ENCODE measurements around the gene METTL2B.
A peak's percentile ranks its signal among the peaks of the same experiment; 100 is the strongest.
"Not testable (repeated sequence)": the region's sequence is repeated elsewhere in the genome, so short reads cannot be mapped to it uniquely, and the experiment has no call there.

METTL2B gene

GRCh38 chr7:128455543-128456254, 20.8 kb upstream of the METTL2B start, which contains the start of gene HILPDA:
Gene HILPDA (plus strand): TSS chr7:128455878. CDS start chr7:128457269, 1,391 bp downstream.
- peak; percentile 78 for DNase-seq (ENCODE audit: low read depth, low spot score)
- no peaks in the 10 kb centered on the region for H3K4me1 ChIP-seq (ENCODE audit: insufficient read depth, insufficient read length)
- H3K9ac ChIP-seq (ENCODE audit: insufficient read length, low read depth): peak within 1 kb of the TSS; percentile 88
- TF ChIP-seq SUZ12 (IDR thresholded peaks at IDR 0.05; ENCODE audit: extremely low read depth, insufficient read depth, insufficient read length) (no peak), ZNF274 (IDR thresholded peaks at IDR 0.05; ENCODE audit: low read depth, low read length) (no peak), YY1 (IDR thresholded peaks at IDR 0.05; ENCODE audit: insufficient read depth, insufficient read length) (no peak)
- H3K9me3 ChIP-seq (ENCODE audit: insufficient read depth, low read length): no peaks in the 10 kb centered on the region
- H3K4me3 ChIP-seq (ENCODE audit: insufficient read length, low read depth): peak within 1 kb of the TSS; percentile 76
- H3K27me3 ChIP-seq (ENCODE audit: insufficient read depth, insufficient read length): no peaks in the 10 kb centered on the region
- peaks cover 25% of the 10 kb centered on the region for H3K36me3 ChIP-seq (ENCODE audit: insufficient read depth, insufficient read length, low read length)

GRCh38 chr7:128456255-128456725, 20.3 kb upstream of the METTL2B start:
- peaks cover 25% of the 10 kb centered on the region for H3K36me3 ChIP-seq (ENCODE audit: insufficient read depth, insufficient read length, low read length)
- no peaks in the 10 kb centered on the region for H3K27me3 ChIP-seq (ENCODE audit: insufficient read depth, insufficient read length)
- no peak for TF ChIP-seq YY1 (IDR thresholded peaks at IDR 0.05; ENCODE audit: insufficient read depth, insufficient read length)
- no peak for TF ChIP-seq ZNF274 (IDR thresholded peaks at IDR 0.05; ENCODE audit: low read depth, low read length)
- no peak for TF ChIP-seq SUZ12 (IDR thresholded peaks at IDR 0.05; ENCODE audit: extremely low read depth, insufficient read depth, insufficient read length)
- peak overlapping the region; percentile 76 for H3K4me3 ChIP-seq (ENCODE audit: insufficient read length, low read depth)
- H3K4me1 ChIP-seq (ENCODE audit: insufficient read depth, insufficient read length): no peaks in the 10 kb centered on the region
- peak overlapping the region; percentile 88 for H3K9ac ChIP-seq (ENCODE audit: insufficient read length, low read depth)
- no peak for DNase-seq (ENCODE audit: low read depth, low spot score)
- H3K9me3 ChIP-seq (ENCODE audit: insufficient read depth, low read length): no peaks in the 10 kb centered on the region

DNA sequence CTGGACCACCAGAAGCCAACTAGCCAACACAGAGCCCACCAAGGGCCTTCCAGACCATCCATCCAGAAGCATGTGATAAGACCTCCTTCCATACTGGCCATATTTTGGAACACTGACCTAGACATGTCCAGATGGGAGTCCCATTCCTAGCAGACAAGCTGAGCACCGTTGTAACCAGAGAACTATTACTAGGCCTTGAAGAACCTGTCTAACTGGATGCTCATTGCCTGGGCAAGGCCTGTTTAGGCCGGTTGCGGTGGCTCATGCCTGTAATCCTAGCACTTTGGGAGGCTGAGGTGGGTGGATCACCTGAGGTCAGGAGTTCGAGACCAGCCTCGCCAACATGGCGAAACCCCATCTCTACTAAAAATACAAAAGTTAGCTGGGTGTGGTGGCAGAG, 19.2 kb upstream of the METTL2B start:
- H3K9me3 ChIP-seq (ENCODE audit: insufficient read depth, low read length); H3K9ac ChIP-seq (ENCODE audit: insufficient read length, low read depth); DNase-seq (ENCODE audit: low read depth, low spot score); H3K4me1 ChIP-seq (ENCODE audit: insufficient read depth, insufficient read length); H3K27me3 ChIP-seq (ENCODE audit: insufficient read depth, insufficient read length); H3K4me3 ChIP-seq (ENCODE audit: insufficient read length, low read depth): not testable (repeated sequence)
- peaks cover 25% of the 10 kb centered on the region for H3K36me3 ChIP-seq (ENCODE audit: insufficient read depth, insufficient read length, low read length)

DNA sequence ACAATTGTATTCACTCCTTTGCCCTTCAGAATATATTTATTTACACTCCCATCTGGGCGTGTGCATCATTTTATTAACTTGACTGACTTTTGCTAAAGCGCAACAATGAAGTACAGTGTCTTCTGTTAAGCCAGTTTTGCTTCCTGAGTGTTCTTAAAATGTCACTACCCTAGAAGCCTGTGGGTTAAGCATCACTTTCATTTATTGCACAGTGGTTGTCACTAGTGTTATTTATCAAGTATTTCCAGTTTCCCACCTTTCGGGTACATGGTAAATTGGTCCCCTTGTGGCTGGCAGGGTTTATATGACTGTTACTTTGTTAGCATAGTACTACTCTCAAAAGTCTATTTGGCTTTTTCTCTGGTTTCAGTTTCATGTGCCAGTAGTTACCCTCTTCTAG, 17.6 kb upstream of the METTL2B start:
- Histone ChIP-seq H3K36me3 (ENCODE audit: insufficient read depth, insufficient read length, low read length) (peaks cover 28% of the 10 kb centered on the region), H3K27me3 (ENCODE audit: insufficient read depth, insufficient read length) (no peaks in the 10 kb centered on the region), H3K4me3 (ENCODE audit: insufficient read length, low read depth) (no peak overlapping the region), H3K9ac (ENCODE audit: insufficient read length, low read depth) (no peak overlapping the region), H3K9me3 (ENCODE audit: insufficient read depth, low read length) (peaks cover 14% of the 10 kb centered on the region; the same call in 1 of the 2 replicates), H3K4me1 (ENCODE audit: insufficient read depth, insufficient read length) (no peaks in the 10 kb centered on the region)
- DNase-seq (ENCODE audit: low read depth, low spot score): no peak
- TF ChIP-seq SUZ12 (IDR thresholded peaks at IDR 0.05; ENCODE audit: extremely low read depth, insufficient read depth, insufficient read length) (no peak), ZNF274 (IDR thresholded peaks at IDR 0.05; ENCODE audit: low read depth, low read length) (no peak), YY1 (IDR thresholded peaks at IDR 0.05; ENCODE audit: insufficient read depth, insufficient read length) (no peak)

GRCh38 chr7:128459394-128459878, 17.1 kb upstream of the METTL2B start:
- H3K4me3 ChIP-seq (ENCODE audit: insufficient read length, low read depth): no peak overlapping the region
- no peaks in the 10 kb centered on the region for H3K27me3 ChIP-seq (ENCODE audit: insufficient read depth, insufficient read length)
- H3K9me3 ChIP-seq (ENCODE audit: insufficient read depth, low read length): peaks cover 14% of the 10 kb centered on the region; the same call in 1 of the 2 replicates
- no peaks in the 10 kb centered on the region for H3K4me1 ChIP-seq (ENCODE audit: insufficient read depth, insufficient read length)
- DNase-seq (ENCODE audit: low read depth, low spot score): peak; percentile 78
- H3K9ac ChIP-seq (ENCODE audit: insufficient read length, low read depth): no peak overlapping the region
- TF ChIP-seq SUZ12 (IDR thresholded peaks at IDR 0.05; ENCODE audit: extremely low read depth, insufficient read depth, insufficient read length) (no peak), YY1 (IDR thresholded peaks at IDR 0.05; ENCODE audit: insufficient read depth, insufficient read length) (no peak), ZNF274 (IDR thresholded peaks at IDR 0.05; ENCODE audit: low read depth, low read length) (no peak)
- H3K36me3 ChIP-seq (ENCODE audit: insufficient read depth, insufficient read length, low read length): peaks cover 28% of the 10 kb centered on the region

- no peaks in the 10 kb centered on the region for H3K4me1 ChIP-seq (ENCODE audit: insufficient read depth, insufficient read length)
- H3K4me3 ChIP-seq (ENCODE audit: insufficient read length, low read depth): no peak overlapping the region
- no peaks in the 10 kb centered on the region for H3K27me3 ChIP-seq (ENCODE audit: insufficient read depth, insufficient read length)
- peaks cover 21% of the 10 kb centered on the region for H3K36me3 ChIP-seq (ENCODE audit: insufficient read depth, insufficient read length, low read length)
- H3K9me3 ChIP-seq (ENCODE audit: insufficient read depth, low read length): peaks cover 14% of the 10 kb centered on the region; the same call in 1 of the 2 replicates
- TF ChIP-seq SUZ12 (IDR thresholded peaks at IDR 0.05; ENCODE audit: extremely low read depth, insufficient read depth, insufficient read length) (no peak), YY1 (IDR thresholded peaks at IDR 0.05; ENCODE audit: insufficient read depth, insufficient read length) (no peak), ZNF274 (IDR thresholded peaks at IDR 0.05; ENCODE audit: low read depth, low read length) (no peak)
- no peak overlapping the region for H3K9ac ChIP-seq (ENCODE audit: insufficient read length, low read depth)
- no peak for DNase-seq (ENCODE audit: low read depth, low spot score)
These were observed 14.1 kb upstream of the METTL2B start for GRCh38 chr7:128462460-128462859.

GRCh38 chr7:128463345-128463744, 13.2 kb upstream of the METTL2B start:
- not testable (repeated sequence) for H3K9ac ChIP-seq (ENCODE audit: insufficient read length, low read depth); H3K4me3 ChIP-seq (ENCODE audit: insufficient read length, low read depth); H3K27me3 ChIP-seq (ENCODE audit: insufficient read depth, insufficient read length); H3K4me1 ChIP-seq (ENCODE audit: insufficient read depth, insufficient read length); DNase-seq (ENCODE audit: low read depth, low spot score)
- Histone ChIP-seq H3K9me3 (ENCODE audit: insufficient read depth, low read length) (peaks cover 14% of the 10 kb centered on the region; the same call in 1 of the 2 replicates), H3K36me3 (ENCODE audit: insufficient read depth, insufficient read length, low read length) (peaks cover 14% of the 10 kb centered on the region)

DNA sequence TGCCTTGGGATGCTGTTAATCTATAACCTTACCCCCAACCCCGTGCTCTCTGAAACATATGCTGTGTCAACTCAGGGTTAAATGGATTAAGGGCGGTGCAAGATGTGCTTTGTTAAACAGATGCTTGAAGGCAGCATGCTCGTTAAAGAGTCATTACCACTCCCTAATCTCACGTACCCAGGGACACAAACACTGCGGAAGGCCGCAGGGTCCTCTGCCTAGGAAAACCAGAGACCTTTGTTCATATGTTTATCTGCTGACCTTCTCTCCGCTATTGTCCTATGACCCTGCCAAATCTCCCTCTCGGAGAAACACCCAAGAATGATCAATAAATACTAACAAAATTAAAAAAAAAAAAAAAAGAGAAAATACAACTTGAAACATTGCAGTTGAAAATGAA, 12.6 kb upstream of the METTL2B start:
- DNase-seq (ENCODE audit: low read depth, low spot score); H3K36me3 ChIP-seq (ENCODE audit: insufficient read depth, insufficient read length, low read length); H3K27me3 ChIP-seq (ENCODE audit: insufficient read depth, insufficient read length); H3K9ac ChIP-seq (ENCODE audit: insufficient read length, low read depth); H3K4me3 ChIP-seq (ENCODE audit: insufficient read length, low read depth); H3K4me1 ChIP-seq (ENCODE audit: insufficient read depth, insufficient read length): not testable (repeated sequence)
- H3K9me3 ChIP-seq (ENCODE audit: insufficient read depth, low read length): peaks cover 14% of the 10 kb centered on the region; the same call in 1 of the 2 replicates

DNA sequence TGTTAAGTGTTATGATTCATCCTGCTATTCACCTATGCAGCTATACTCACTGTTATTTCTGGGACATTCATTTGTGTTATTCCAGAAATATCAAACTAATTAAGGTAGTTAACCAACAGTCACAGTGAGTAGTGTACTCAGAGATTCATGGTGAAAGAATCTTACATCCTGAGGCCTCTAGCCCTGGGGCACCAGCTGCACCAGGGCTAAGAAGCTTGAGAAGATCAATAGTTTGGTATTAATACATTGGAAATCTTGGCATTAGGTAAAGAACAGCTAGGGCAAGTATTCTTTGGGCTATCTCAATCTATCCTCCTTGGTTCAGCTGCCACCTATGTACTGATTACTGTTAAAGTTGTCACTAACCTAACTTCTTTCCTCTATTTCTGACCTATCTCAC, 9.7 kb upstream of the METTL2B start:
- not testable (repeated sequence) for H3K9ac ChIP-seq (ENCODE audit: insufficient read length, low read depth); H3K4me1 ChIP-seq (ENCODE audit: insufficient read depth, insufficient read length); H3K4me3 ChIP-seq (ENCODE audit: insufficient read length, low read depth); H3K36me3 ChIP-seq (ENCODE audit: insufficient read depth, insufficient read length, low read length); DNase-seq (ENCODE audit: low read depth, low spot score); H3K27me3 ChIP-seq (ENCODE audit: insufficient read depth, insufficient read length)
- peaks cover 13% of the 10 kb centered on the region; the same call in 1 of the 2 replicates for H3K9me3 ChIP-seq (ENCODE audit: insufficient read depth, low read length)

- Histone ChIP-seq H3K9ac (ENCODE audit: insufficient read length, low read depth) (peak overlapping the region; percentile 77), H3K36me3 (ENCODE audit: insufficient read depth, insufficient read length, low read length) (peaks cover 11% of the 10 kb centered on the region), H3K4me3 (ENCODE audit: insufficient read length, low read depth) (peak overlapping the region; percentile 55)
- H3K27me3 ChIP-seq (ENCODE audit: insufficient read depth, insufficient read length); DNase-seq (ENCODE audit: low read depth, low spot score); H3K4me1 ChIP-seq (ENCODE audit: insufficient read depth, insufficient read length); H3K9me3 ChIP-seq (ENCODE audit: insufficient read depth, low read length): not testable (repeated sequence)
These were observed 765 bp downstream of the METTL2B start for GRCh38 chr7:128477336-128477690.
